GM12874 (cell line): ENCODE data around the gene RUNX3.

Source experiments
- TF ChIP-seq, protein P1 (sequence below): IDR thresholded peaks from 2 replicates; pipeline ENCODE4 v1.5.1; 2011; ENCODE audit warnings: low read depth, mild to moderate bottlenecking, control low read depth, low read length, moderate library complexity; ENCODE audit not compliant: insufficient read depth

The RUNX3 gene

DNA sequence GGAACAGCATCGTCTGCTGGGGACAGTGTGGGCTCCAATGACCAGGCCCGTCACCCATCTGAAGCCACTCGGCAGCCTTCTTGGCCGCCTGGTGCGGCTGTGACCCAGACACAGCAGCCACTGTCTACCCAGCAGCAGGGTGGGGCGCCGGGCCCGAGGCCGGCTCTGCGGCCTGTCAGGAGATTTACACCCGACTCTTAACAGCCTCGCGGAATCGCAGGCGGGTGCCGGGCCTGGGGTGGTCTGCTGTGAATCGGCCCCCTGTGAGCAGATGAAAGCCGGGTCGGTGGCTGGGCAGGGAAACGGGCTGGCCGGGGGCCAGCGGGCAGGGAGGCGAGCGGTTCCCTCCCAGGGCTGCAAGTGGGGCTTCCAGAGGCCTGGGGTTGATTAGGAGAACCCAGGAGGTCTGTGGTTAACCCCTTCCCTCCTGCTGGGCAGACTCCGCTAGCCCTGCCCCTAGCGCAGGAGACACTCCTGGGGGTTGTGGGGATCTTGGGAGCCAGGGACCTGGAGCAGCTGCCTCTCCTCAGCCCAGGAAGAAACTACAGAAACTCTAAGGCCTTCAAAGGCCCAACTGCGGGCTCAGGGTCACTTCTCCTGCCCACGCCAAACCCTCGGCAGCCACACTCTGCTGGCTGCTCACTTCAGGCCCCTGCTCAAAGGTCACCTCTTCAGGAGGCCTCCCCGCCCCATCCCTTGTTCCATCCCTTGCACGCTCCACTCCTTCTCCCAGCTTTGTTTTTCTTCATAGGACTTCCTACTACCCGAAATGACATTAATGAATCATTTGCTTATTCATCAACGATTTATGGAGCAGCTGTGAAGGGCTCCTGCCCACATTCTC lies 15.6 kb downstream of the RUNX3 start:
- TF ChIP-seq, protein P1, sequence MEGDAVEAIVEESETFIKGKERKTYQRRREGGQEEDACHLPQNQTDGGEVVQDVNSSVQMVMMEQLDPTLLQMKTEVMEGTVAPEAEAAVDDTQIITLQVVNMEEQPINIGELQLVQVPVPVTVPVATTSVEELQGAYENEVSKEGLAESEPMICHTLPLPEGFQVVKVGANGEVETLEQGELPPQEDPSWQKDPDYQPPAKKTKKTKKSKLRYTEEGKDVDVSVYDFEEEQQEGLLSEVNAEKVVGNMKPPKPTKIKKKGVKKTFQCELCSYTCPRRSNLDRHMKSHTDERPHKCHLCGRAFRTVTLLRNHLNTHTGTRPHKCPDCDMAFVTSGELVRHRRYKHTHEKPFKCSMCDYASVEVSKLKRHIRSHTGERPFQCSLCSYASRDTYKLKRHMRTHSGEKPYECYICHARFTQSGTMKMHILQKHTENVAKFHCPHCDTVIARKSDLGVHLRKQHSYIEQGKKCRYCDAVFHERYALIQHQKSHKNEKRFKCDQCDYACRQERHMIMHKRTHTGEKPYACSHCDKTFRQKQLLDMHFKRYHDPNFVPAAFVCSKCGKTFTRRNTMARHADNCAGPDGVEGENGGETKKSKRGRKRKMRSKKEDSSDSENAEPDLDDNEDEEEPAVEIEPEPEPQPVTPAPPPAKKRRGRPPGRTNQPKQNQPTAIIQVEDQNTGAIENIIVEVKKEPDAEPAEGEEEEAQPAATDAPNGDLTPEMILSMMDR, result no peak

DNA sequence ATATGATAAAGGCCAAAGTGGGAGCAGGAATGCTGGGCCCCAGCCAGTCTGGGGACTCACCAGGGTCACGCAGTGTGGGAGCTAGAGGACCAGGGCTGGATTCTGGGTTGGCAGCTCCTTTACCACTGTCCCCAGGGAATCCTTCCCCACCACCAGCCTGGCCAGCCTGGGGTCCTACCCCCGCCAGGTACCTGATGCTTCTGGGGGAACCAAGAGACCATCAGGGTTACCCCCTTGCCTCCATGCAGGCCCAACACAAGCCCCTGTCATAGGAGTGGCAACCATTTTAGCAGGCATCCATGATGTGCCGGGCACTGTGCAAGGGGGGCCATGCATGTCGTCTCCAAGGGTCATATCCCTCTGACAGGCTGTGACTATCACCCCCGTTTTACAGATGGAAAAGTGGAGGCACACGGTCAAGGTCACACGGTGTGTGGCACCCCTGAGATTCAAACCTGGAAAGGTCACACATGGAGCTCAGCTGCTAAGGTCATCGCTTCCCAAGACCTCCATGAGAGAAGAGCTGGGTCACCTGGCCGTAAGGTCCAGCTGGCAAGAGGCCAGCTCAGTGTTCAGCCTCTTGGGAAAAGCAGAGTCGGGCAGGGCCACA lies 16.4 kb downstream of the RUNX3 start:
- TF ChIP-seq, protein P1, result no peak

DNA sequence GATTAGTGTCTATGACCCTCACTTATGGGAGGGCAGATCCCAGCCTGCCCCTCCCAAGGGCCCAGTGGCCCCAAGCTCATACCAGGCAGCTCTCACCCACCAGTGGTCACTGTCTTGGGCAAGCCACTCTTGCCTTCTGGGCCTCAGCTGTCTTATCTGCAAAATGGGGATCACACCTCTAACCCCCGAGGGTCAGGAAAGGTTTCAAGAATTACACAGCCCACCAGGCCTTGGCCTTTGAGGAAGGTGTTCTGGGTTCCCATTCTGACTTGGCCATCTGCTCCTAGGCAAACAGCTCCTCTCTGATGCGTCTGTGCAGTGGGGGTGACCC lies 16.8 kb downstream of the RUNX3 start:
- TF ChIP-seq, protein P1, result no peak

DNA sequence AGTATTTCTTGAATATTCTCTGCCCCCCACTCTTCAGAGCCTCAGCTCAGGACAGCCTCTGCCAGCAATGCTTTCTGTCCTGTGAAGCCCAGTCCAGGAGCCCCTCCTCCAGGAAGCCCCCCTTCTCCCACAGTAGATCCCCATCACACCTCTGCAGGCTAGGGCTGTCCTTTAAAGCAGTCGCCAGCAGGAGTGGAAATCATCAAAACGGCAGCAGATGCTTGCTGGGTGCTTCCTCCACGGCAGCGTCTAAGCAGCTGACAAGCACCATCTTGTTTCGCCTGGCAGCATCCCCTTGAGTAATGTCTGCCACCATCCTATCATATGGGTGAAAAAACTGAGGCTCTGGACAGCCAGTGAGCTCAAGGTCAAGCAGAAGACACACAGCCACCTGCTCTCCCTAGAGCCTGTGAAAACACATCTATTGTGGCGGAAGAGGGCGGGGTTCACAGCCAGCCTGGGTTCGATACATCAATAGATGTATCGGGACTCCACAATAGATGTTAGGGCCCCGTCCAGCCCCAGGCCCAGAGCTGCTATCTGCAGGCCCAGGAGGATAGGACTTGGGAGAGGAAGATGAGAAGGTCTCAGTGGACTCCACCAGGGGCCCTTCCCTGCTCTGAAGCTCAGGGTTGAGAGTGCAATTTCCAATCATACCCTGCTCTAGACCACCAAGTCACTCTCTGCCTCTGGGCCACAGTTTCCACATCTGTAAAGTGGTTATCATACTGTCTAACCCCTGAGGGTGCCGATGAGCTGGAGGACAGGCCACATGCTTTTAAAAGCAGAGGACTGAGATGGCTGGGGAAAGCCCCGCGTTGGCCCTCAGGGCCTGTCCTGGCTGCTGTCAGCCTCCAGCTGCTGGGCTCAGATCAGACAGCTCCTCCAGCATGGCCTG lies 17.5 kb downstream of the RUNX3 start:
- TF ChIP-seq, protein P1, result no peak

DNA sequence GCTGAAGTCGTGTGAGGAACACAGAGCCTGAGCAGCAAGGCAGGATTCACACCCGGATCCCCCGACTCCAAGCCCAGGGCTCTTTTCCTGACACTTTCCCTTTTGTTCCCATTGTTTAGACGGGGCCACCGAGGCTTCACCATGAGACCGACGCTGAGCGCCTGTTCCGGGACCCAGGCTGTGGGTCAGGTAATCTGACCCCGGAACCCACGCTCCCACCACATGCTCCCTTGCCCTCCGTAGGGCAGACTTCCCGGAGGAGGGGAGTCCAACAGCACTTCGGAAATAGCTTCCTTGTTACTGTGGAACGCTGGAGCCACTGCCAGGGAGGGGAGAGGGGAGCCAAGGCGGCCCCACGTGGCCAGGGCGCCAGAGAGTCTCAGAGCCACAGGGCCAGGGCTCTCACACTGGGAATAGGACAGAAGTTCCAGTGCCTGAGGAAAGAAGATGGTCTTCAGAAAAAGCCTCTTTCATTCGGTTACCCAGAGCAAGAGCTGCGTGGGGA lies 18.4 kb downstream of the RUNX3 start:
- TF ChIP-seq, protein P1, result no peak

DNA sequence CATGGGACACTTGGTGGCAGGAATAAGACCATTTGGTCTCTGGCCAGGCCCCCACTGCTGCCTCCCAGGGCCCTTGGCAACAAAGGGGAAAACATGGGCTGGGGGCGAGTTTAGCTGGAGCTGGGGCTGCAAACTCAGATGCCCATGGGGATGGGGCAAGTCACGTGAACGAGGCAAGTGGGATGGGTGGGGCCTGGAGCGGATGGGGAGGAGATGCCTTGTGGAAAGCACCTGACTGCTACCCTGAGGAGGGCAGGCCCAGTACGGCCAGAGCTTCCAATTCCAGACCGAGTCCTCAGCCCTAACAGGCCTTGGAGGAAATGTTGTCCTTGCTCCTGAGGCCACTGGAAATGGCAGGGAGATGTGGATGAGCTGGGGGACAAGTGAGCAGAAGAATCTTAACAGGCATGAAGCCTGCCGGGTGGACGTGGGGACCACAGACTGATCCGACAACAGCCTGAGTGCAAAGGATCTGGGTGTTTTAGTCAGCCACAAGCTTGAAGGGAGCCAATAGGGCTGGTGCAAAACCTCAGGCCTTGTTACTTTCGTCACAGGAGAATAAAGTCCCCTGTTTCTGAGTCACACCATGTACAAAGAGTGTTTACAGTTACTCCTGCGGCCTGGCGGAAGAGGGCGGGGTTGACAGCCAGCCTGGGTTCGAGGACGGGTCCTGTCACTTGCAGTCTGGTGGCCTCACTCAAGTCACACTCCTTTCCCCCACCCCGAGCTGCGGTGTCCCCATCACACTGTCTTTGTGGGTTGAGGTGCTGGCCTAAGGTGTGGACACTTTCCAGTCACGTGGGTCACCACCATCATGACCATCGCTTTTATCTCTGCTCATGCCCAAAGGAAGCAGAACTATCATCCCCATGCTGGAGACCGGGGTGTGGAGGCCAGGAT lies 19.1 kb downstream of the RUNX3 start:
- TF ChIP-seq, protein P1, result no peak
